Stimulated activated CD8-positive, alpha-beta memory T cell treated with anti-CD3 and anti-CD28 coated beads, Interleukin-12 subunit alpha, Interleukin-12 subunit beta, amount 100 ng/mL, for 24 hours (primary cell): ENCODE results near the gene HELZ.
"Not testable (repeated sequence)": the region's sequence is repeated elsewhere in the genome, so short reads cannot be mapped to it uniquely, and the experiment has no call there.

Experiments
- DNase-seq: peaks from one replicate; pipeline ENCODE4 v3.0.0-alpha.2; 2020; ENCODE audit errors: extremely low read depth

The HELZ gene

DNA sequence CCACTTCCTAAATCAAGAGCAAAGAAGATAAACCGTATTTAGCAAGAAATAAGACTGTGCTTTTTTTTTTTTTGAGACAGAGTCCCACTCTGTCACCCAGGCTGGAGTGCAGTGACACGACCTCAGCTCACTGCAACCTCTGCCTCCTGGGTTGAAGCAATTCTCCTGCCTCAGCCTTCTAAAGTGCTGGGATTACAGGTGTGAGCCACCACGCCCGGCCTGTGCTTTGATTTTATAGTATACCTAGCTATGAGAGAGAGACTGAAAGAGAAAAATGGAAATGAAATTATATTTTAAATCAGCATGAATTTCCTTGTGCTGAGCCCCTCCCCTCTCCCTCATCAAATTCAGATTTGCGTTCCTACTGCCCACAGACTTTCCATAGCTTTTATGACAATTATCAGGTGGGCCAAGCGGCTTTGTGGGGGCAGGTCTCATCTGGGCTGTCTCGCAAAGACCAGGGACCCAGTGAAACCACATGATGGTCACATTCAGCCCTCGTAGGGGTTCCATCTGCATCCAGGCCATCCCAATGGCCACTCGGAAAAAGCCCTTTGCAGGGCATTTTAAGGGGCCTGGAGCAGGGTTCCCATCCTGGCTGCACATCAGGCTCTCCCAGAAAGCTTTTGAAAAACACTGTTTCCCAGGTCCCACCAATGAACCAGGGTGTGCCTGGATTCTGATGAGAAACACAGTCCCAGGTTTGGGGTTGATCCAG, 192.1 kb downstream of the HELZ start:
- no peak for DNase-seq

DNA sequence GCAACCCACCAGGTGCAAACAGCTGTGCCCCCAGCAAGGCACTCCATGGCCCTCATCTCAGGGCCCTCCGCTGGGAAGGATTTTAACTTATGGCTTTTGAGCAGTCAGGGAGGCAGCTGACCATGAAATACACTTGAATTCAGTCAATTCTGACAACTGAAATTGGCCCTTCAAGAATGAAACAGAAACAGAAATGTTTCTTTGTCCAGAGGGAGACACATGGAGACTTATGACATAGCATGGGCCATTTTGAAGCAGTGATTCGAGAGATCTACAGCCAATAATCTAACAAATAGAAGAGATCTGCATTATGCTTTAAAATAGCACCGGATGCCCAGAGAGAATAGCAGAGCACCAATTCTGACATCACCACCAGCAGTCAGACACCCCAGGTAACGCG, 193.2 kb downstream of the HELZ start:
- no peak for DNase-seq

DNA sequence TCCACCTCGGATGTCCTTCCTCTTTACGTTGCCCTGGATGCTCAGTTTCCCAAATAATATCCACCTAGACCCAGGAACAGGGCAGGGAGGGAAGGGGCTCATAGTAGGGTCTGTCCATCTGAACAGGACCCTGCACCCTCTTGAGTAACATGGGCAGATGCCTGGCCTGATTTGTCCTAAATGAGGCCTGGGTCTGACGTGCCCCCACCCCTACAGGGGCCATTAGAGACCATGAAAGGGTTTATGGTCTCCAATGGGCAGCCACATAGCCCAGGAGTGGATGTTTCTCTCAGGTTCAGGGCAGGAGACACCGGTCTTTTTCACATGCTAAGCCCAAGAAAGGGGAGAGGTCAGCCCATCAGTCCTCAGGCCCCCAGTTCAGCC, 193.8 kb downstream of the HELZ start:
- DNase-seq = no peak

DNA sequence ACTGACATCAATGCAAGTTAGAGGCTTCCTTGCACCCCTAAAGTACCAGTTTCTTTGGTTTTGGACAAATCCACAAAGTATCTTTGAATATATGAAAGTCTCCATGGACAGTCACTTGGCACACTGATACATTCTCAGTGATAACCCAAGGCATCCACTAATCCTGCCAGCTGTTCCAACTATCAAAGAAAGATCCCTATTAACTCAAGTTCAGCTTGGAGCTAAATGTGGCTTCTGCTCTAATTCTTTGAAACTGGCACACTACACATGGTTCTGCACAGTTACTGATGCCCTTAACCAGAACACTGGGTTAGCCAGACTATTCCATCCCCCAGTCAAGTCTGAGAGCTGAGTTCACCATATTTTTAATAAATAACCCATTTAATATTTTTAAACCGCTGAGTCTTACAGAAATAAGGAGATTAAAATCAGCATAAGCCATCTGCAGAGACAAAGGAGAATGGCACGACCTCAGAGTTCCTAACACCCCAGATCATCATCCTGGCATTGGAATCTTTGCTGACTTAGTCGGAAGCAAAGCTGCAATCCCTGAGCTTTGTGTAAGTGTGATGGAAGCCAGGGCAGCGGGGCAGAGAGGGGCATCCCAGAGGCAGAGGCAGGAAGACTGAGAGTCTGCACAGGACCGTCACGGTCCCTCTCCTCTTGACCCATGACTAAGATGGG, 194.4 kb downstream of the HELZ start:
- no peak for DNase-seq

DNA sequence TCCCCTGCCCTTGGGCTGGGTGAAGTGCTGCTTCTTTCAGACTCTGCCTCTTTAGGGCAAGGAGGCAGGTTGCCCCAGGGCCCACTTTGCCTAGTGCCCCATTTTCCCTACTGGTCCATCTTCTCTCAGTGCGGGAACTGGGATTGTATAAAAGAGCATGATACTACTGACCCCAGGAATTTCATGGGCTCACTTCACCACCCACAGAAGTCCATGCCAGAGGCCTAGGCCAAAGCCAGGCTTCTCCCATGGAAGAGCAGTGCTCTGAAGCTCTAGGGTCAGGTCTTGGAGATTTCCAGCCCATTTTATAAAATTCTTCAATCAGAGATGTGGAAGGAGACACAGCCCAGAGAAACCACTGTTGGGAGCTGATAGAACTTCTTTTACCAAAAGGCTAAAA, 194.9 kb downstream of the HELZ start:
- DNase-seq = no peak

DNA sequence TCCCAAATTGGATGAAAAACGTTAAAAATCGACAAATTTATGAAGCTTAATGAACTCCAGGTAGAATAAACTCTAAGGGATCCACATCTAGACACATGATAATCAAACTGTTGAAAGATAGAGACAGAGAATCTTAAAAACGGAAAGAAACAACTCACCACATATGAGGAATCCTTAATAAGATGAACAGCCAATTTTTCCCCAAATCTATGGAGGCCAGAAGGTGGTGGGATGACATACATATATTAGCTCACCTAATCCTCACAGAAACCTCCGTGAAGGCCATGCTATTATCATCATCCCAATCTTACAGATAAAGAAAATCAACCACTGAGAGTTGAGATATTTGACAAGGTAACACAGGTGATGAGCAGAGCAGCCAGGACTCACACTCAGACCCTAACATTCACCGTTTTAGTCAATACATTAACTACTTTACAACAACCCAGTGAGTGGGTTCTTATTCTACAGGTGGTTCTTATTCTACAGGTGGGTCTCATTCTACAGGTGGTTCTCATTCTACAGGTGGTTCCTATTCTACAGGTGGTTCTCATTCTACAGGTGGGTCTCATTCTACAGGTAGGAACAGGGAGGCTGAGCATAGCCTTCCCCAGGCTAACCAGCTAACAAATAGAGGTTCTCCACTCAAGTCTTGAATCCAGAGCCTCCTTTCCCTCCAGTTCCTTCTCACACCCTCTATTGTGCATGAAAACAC, 195.8 kb downstream of the HELZ start:
- no peak for DNase-seq

DNA sequence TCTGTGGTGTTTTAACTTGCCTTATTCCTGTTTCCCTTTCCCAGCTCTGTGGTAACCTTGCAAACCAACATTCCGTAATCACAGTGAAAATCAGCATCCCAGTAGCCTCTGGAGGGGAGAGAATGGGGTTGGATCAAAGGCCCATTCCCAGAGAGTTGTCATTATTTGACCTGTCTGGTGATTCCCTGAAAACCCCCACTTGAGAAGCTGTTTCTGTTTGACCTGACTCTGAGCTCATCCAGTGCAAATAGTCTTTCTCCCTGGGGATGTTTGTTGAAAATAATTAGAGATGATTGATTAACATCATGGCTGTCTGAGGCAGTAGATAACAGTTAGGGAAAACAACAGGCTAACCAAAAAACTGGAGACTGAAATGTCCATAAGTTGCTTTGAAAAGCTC, 197.6 kb downstream of the HELZ start:
- no peak for DNase-seq

DNA sequence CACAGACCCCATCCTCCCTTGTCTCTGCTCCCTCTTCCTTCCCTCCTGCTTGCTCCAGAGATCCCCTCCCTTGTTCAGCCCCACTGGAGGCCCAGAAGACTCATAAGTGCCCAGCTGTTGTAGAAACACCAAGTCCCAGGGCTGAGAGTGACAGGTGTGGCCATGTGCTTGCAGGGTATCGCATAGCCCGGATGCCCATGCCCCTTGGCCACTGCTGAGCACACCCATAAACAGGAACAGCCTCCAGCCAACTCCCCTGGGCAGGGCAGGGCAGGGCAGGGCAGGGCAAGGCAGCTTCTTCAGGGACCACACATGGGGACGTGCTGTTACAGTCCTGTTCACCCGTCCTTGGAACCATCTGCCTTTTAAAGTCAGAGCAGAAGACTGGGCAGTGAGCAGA, 198.6 kb downstream of the HELZ start:
- no peak for DNase-seq

DNA sequence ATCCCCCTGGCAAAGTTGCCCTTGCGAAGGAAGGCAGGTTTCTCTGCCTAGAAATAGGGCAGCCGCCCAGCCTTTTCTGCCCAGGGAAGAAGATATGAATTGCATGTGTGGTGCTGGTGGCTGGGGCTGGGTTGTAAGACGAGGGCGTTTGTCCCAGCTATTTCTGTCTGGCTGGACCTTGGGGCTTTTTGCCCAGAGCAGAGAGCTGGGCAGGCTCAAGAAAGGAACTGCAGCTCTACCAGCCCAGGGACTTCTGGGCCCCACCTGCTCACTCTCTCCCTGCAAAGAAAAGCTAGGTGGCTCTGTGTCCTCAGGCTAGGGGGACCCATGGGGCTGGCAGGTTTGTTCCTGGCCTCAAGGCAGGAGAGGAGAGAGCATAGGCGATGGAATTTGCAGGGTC, 200.1 kb downstream of the HELZ start:
- DNase-seq = no peak

DNA sequence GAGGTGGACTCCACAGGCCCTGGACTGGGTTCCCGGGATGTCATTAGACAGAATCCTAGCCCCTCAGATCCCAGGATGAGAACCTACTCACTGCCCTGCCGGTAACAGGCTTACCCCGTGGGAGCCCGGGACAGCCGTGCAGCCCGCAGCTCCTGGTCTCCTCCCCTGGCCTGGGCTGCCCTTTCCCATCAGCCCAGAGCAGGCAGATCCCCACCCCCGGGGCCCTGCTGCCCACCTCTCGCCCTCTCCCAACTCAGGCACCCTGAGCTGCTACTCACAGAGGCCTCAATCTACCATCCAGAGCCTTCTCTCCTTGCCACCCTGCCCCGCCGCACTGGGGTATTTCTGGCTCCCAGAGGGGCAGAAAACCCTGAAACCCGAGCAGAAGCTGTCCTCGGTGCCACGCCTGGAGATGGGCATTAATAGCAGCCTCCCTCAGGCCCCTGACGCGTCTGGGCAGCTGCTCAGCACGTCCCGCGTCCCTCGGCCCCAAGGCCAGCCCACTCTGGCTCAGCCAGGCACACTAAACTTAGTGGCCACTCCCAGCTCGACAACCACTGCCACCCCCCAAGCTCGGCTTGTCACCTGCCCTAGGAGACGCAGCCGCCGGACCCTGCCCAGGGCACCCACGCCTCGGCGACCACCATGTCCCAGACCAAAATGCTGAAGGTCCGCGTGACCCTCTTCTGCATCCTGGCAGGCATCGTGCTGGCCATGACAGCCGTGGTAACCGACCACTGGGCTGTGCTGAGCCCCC, 200.8 kb downstream of the HELZ start, which contains the start of gene CACNG1:
CACNG1 (plus strand) TSS at position 539 of the 757 bp plus-strand sequence; CDS start at position 646, 107 bp downstream.
- DNase-seq = no peak

DNA sequence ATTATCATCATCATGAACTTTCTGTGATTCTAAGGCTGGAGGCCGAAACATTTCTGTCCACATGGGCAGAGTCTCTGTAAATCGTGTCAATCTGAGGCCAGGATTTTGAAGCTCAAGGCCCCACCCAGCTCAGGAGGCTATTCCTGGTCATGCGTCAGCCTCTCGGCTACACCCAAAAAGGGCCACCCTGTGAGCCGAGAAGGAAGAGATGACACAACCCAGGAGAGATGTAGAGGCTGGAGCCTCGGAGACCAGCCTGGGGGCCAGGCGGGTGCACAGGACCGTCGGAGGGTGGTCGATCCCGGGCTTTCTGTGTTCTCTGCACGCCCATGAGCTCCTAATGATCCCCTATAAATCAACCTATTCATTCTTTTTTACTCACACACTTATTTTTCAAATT, 201.7 kb downstream of the HELZ start:
- DNase-seq = no peak

DNA sequence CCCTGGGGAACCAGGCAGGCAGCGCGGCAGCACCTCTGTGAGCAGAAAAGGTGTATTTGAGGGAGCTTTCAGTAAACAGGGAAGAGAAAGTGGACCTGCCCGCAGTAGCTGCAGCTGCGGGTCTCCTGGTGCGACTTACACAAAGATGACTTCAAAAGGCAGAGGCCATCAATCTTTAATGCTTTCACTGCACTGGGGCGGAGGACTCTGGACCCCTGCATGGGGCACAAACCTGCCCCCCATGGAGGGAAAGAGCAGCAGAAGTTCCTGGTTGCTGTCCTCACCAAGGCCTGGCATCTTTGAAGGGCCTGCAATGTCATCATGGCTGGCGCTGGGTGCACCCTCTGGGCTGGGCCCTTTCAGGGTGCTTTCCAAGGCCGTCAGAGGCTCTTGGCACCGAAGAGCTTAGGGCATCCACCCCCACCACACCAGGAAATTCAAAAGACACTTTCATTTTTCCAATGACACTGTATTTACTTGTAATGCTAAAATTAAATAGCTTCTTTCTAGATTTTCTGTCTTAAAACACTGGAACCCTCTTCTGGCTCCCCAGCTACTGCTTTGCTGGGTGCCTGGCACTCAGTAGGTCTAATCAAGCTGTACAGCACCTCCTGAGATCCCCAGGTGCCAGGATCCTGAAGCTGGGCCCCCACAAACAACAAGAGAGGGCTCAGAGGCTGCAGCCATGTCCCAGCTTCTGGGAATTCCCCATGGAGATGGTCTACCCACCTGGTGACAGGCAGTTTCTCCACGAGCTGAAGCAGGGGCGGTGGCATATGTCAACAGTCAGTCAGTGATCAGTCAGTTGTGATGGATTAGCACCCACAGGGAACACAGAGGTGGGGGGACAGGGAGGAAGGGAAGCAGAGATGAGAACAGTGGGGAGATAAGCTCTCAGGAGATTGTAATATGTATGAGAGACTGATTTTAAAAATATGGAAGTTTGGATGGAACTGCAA, 202.8 kb downstream of the HELZ start:
- no peak for DNase-seq

DNA sequence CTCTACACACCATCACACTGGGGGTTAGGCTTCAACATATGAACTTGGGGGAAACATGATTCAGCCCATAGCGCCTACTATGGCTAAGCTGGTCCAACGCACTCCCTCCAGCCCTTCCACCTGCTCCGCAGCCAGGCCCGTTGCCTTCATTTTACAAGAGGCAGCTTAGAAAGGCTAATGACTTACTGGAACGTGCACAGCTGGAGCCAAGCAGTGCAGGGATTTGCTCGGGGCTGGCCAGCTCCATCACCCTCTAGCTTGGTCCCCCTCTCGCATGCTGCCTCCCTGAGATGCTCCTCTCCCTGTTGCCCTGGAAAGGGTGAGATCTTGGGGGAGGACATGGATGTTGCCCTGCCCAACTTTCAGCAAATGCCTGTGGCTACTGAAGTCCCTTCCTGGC, 203.5 kb downstream of the HELZ start:
- no peak for DNase-seq

DNA sequence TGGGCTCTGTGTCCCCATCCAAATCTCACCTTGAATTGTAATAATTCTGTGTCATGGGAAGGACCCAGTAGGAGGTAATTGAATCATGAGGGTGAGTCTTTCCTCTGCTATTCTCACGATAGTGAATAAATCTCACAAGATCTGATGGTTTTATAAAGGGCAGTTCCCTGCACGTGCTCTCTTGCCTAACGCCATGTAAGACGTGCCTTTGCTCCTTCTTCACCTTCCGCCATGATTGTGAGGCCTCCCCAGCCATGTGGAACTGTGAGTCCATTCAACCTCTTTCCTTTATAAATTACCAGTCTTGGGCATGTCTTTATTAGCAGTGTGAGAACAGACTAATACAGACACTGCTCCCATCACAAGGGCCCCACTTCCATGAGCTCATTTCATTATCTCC, 203.9 kb downstream of the HELZ start:
- DNase-seq = not testable (repeated sequence)

DNA sequence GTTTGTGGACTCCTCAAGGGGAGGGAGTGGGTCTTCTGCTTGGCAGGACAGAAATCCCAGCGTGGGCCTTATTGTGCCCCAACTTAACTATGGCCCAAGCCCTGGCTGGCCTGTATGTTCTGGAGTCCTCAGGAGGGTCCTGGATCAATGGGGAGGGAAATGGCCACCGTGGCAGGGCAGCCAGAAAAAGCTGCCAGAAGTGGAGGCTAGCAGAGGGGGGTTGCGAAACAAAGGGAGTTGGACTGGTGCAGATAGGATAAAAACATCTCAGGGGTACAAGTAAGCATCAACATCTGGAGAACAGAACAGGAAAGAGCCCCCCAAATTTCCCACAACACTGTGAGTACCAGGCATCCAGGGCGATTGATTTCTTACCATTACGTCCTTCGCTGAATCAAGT, 204.3 kb downstream of the HELZ start:
- DNase-seq = no peak

DNA sequence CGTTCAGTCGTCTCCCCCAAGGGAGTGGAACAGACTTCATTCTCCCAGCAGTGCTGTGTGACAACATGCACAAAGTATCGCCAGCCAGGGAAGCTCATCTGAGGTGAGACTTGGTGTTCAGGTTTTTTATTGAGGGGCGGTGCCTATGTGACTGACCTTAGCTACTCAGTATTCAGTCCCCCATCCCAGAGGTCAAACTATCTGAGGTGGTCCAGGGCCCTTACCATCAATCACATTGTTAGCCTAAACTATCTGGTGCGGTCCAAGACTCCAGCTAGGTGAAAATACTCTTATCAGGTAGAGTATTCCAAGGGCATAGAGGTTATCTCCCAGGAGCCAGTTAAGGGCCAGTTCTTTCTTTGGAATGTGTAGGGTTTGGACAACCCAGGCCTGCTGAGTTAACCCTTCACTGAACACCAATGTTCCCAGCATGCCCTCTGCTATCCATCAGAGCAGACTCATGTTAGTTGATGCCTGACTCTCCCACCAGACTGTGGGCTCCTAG, 206.1 kb downstream of the HELZ start:
- DNase-seq = no peak

DNA sequence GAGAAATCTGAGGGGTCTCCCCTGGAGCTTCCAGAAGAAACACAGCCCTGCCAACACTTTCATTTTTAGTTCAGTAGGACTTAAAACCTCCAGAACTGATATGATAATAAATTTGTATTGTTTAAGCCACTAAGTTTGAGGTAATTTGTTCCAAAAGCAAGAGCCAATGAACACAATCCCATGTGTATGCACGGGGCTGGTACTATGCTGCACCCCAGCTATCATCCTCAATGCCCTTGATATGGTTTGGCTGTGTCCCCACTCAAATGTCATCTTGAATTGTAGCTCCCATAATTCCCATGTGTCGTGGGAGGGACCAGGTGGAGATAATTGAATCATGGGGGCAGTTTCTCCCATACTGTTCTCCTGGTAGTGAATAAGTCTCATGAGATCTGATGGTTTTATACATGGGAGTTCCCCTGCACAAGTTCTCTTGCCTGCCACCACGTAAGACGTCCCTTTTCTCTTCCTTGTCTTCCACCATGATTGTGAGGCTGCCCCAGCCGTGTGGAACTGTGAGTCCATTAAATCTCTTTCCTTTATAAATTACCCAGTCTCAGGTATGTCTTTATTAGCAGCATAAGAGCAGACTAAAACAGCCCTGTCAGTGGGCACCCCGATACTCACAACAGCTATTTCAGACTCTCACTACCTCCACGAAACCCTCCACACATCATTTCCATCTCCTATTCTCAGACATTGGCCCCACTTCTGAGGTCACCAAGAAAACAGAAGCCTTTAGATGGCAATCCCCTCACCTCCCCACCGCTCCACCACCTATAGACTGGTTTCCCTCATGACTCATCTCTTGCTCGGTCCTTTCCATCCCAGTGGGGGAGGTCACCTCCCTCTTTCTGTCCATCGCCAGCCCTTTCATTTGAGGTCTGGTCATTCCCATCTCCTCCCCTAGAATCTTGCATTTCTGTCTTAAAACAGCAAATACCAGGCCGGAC, 209.6 kb downstream of the HELZ start:
- DNase-seq = no peak

DNA sequence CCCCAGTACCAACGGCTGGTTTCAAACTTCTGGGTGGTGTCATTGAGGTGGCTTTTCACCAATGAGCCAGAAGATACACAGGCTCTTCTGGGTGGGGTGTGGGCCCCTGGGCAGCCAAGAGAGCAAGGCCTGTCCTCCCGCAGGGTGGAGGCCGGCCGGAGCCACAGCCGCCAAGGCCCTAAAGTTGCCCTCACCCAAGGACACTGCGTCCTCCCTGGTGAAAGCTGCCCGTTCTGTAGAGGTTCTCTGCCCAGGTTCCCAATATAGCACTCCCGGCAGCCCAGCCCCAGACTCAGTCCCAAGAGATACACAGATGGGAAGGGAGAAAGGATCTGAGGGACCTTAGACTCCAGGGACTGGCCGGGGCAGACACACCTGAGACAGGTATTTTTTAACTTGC, 211.4 kb downstream of the HELZ start:
- DNase-seq = no peak

DNA sequence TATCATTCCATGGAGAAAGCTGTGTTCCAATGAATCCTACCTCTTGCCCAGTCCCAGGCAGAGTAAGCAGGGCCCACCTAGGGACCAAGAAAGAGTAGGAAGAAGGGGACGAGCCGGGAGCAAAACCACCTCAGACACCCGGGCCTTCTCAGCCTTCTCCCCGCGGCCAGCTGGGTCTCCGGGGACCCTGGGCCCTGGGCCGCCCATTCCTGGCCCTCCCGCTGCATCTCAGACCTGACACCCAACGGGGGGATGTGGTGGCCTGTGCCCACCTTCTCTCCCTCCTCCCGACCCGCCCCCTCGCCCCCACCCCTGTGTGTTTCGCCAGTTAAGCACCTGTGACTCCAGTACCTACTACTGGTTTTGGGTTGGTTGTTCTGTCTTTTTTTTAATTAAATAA, 212.0 kb downstream of the HELZ start:
- no peak for DNase-seq

DNA sequence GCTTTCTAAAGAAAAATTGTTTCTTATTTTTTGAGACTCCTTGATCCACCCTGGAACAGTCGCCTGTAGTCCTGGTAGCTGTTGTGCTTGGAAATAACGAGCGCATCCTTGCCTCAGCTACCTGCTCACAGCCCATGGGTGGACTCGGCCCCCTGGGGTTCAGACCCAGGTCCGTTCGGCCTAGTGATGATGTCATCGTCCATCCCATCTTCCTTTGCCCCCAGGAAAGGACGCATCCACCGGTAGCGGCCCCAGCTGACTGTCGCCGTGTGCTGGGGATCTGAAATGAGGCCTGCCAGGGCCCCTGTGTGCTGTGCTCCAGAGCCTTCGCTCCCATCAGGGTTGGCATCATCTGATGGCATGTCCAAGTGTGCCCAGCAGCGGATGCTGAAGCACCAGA, 212.6 kb downstream of the HELZ start:
- no peak for DNase-seq
